ENCODE measurements around the gene EDARADD.
"Not testable (repeated sequence)": the region's sequence is repeated elsewhere in the genome, so short reads cannot be mapped to it uniquely, and the experiment has no call there.

The EDARADD gene

GRCh38 chr1:236450779-236451178 lies 56.7 kb downstream of the EDARADD start:
- no peak for DNase-seq

GRCh38 chr1:236451796-236452373 lies 57.8 kb downstream of the EDARADD start:
- peak; percentile 46 for DNase-seq

- no peak for DNase-seq
Observed at GRCh38 chr1:236455243-236455642, 61.2 kb downstream of the EDARADD start.

DNA sequence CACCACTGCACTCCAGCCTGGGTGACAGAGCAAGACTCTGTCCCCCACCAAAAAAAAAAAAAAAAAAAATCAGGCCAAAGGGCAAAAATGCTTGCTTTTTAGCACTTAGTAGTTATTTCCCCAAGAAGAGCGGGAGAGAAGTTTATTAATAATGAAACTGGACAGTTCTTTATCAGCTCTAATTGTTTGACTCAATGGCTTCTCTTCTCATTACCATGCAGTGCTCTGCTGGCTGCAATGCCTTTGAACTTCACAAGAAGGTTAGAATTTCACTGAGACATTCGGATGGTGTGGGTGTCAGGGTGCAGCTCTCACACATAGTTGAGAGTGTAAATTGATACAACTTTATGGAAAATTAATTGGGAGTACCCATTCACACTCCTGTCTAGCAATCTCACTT lies 63.7 kb downstream of the EDARADD start:
- DNase-seq: peak; percentile 48

DNA sequence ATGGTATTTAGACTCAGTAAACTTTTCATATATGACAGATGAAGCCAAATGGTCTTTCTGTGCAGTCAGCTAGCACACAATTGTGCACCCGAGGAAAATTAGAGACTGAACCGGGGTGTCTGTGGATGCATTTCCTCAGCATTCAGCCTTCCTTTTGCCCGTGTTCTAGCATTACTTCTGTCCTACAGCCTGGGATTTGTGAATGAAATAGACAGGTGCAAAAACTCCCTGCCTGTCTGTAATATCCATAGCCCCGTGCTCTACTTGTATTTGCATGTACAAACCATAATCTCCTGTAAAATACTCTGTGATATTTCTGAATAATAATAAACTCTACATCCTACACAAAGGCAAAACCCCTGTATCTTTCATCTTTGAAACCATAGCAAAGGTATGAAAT lies 64.9 kb downstream of the EDARADD start:
- DNase-seq: no peak

DNA sequence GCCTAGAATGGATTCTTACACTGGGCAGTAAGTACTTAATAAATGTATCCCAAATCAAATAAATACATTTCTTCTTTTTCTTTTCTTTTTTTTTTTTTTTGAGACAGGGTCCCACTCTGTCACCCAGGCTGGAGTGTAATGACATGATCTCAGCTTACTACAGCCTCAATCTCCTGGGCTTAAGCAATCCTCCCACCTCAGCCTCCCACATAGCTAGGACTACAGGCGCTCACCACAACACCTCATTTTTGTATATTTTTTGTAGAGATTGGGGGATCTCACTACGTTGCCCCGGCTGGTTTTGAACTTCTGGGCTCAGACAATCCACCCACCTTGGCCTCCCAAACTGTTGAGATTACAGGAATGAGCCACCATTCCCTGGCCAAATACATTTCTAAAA lies 66.0 kb downstream of the EDARADD start:
- no peak for DNase-seq

DNA sequence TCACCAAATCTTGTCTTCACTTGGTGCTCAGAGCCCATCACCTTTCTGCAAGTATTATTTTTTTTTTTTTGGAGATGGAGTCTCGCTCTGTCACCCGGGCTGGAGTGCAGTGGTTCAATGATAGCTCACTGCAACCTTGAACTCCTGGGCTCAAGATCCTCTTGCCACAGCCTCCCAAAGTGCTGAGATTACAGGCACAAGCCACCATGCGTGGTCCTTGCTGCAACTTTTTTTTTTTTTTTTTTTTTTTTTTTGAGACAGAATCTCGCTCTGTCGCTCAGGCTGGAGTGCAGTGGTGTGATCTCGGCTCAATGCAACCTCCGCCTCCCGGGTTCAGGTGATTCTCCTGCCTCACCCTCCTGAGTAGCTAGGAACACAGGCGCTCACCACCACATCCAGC lies 70.1 kb downstream of the EDARADD start:
- not testable (repeated sequence) for DNase-seq

DNA sequence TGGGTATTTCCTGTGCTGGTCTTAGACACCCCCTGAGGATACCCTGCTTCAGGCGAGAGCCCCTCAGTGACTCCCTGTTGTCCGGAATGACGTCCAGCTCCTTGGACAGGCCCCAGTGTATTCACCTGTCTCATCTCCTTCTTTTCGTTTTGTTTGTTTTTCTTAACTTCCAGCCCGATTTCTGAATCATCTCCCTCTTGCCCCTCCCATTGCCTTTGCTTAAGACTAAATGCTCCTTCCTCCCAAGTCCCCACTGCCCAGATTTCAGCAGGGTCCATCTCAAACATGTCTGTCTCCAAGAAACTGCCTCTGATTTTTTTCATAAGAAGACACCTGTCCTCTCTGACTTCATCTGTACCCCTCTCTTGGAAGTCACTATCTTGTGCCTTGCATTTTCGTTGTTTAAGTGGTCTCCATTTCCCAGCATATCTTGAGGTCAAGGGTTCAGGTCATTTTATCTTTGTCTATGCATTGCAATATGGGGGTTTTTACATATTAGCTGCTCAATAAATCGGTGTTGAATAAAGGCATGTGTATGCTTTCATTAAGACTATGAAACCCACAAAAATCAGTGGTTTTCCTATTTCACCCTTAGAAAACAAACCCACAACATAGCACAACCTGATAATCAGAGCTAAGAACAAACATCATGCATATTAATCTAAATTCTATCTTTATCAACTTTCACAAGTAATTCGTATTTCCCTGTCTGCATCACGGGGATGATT lies 71.3 kb downstream of the EDARADD start:
- no peak for DNase-seq

GRCh38 chr1:236465959-236466303 lies 71.8 kb downstream of the EDARADD start:
- peak; percentile 20 for DNase-seq

- no peak for DNase-seq
Observed at GRCh38 chr1:236467327-236467641, 73.2 kb downstream of the EDARADD start.

DNA sequence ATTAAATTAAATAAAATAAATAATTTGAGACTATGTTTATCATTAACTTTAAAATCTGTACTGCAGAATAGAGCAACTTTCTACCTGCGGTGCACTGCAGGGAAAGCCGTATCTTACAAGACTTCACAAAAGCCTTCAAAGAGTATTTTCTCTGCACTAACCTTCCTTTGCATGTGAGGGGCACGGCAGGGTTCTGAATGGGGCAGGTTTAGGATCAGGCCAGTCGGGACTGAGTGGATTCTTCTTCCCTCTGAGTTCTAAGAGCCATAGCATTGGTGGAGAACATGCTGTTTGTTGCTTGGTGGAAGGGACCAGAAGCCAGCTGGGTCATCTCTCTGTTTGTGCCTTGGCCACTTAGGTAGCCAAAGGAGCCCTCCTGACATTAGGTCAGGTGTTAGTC lies 74.5 kb downstream of the EDARADD start:
- no peak for DNase-seq

DNA sequence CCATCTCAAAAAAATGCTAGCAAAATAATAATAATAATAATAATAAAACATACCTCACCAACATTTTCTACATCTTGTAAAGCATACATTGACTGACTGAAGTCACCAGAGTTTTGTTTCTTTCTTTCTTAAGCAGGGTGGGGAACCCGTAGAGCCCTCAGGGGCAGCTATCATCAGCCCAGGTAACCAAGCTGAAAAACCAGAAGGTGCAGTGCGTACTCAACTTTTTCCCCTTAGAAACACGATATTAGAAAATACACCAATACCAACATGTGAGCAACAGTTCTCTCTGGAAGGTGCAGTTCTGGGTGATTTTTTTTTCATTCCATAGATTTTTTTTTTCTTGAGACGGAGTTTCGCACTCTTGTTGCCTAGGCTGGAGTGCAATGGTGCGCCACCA lies 75.4 kb downstream of the EDARADD start:
- no peak for DNase-seq

DNA sequence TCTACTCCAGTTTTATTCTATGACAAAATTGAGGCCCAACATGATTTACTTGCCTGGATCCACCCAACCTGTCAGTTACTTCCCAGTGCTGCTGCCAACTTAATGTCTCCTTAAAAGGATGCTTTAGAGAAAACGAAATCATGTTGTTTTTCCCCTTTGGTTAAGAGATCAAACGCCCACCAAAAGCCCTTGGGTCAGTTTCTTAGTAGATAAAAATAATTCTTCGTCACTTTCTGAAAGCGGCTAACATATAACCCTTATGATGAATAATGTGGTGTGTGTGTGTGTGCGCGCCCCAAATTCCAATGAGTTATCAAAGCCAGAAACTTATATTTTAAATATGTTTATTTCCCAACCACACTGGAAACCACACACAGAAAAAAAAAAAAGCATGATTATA lies 77.0 kb downstream of the EDARADD start:
- DNase-seq: no peak

GRCh38 chr1:236471653-236472052 lies 77.6 kb downstream of the EDARADD start:
- no peak for DNase-seq

DNA sequence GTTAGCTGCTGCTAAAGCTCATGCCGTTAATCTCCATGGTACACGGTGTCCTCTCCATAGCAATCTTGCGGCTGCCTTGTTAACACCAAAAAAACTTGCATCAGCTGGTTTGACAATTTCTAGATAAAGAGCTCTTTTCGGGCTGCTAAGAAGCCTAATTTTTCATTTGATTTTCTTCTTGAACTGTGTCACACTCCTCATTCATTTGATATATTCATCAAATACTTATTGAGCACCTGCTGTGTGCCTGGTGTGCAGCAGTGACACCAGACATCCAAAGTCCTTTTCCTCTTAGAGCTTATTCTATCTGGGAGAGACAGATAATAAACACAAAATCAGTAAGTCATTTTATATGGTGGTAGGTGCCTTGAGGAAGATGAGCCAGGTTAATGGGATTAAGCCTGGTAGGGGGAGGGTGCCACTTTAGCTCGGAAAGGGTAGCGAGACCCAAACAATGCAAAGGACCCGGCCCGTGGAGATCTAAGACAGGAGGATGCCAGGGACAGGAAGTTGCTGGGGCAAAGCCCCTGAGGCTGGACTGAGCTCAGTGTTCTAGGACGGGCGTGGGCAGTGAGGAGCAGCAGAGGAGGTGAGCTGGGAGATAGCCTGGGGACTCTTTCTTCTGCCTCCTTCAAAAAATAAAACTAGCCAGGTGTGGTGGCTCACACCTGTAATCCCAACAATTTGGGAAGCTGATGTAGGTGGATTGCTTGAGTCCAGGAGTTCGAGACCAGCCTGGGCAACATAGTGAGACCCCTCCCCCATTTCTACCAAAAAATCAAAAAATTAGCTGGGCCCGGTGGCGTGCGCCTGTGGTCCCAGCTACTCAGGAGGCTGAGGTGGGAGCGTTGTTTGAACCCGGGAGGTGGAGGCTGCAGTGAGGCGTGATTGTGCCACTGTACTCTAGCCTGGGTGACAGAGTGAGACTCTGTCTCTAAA lies 79.0 kb downstream of the EDARADD start:
- no peak for DNase-seq

DNA sequence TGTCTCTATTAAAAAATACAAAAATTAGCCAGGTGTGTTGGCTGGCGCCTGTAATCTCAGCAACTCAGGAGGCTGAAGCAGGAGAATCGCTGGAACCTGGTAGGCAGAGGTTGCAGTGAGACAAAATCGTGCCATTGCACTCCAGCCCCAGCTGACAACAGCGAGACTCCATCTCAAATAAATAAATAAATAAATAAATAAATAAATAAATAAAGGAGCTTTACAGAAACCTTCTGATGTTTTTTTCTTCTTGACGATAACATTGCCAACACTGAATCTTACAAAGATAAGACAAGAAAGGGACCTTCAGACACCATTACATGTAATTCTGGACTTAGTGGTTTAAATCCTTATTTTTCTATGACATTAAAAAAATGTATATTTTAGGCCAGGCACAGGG lies 81.9 kb downstream of the EDARADD start:
- no peak for DNase-seq

DNA sequence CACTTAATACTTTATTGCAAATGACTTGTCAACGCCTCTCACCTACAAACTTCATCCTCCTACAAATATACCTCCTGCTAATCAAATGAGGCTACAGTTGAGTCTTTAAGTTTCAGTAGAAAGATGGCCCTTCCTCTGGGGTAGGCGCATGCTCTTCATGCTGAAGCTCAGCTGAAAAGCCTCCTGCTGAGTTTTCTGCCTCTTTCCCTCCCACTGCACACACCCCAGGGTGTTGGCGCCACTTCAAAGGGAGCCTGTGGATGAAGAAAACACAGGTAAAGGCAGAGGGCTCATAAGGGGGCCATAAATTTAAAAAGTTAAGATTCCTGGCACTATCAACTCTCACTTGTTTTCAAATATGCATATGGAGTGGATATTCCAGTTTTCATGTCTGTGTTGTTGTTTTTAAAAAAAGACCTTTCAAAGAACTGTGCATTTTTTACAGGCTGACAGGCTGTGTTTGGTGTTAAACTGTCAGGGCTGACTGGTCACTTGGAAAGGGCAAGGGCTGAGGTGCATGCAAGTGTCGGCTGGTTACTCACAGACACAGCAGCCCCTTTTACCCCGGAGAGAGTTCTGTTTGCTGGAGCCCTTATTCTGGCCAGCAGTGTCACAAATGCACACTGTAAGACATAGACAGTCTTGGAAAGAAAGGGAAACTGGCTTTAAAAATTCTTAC lies 86.8 kb downstream of the EDARADD start:
- no peak for DNase-seq

GRCh38 chr1:236484310-236484971 lies 90.4 kb downstream of the EDARADD start:
- no peak for DNase-seq

- no peak for DNase-seq
Observed at GRCh38 chr1:236486356-236487002, 92.4 kb downstream of the EDARADD start.

DNA sequence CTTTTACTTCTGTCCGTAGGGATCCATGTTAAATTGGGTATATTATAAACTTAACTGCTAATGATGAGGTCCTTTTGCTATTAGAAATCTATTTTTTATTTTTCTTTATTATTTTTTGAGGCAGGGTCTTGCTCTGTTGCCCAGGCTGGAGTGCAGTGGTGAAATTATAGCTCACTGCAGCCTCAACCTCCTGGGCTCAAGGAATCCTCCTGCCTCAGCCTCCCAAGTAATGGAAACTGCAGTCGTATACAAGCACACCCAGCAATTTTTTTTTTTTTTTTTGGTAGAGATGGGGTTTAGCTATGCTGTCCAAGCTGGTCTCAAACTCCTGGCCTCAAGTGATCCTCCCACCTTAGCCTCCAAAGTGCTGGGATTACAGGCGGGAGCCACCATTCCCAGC lies 95.1 kb downstream of the EDARADD start:
- not testable (repeated sequence) for DNase-seq

- peak; percentile 42 for DNase-seq
Observed at GRCh38 chr1:236489710-236490377, 95.8 kb downstream of the EDARADD start.

Data from activated CD4-positive, alpha-beta T cell treated with anti-CD3 and anti-CD28 coated beads, Interleukin-2, amount 50 U/mL, for 16 hours (primary cell).